HFF-Myc (cell line): ENCODE data around the gene LENEP.
A peak's percentile ranks its signal among the peaks of the same experiment; 100 is the strongest.

Source experiments
- DNase-seq: peaks from one replicate; pipeline ENCODE4 v3.0.0-alpha.2; 2011; ENCODE audit warnings: low read depth; ENCODE audit errors: extremely low read depth
- H3K4me3 ChIP-seq: replicated peaks from 2 replicates; pipeline ENCODE4 v1.5.1; 2011; ENCODE audit warnings: low read depth, mild to moderate bottlenecking, control low read depth, low read length
- CTCF ChIP-seq: IDR thresholded peaks from 2 replicates; pipeline ENCODE4 v1.5.1; 2012; ENCODE audit warnings: mild to moderate bottlenecking, low read depth, low read length, control low read depth; ENCODE audit errors: missing control alignments

The LENEP gene

GRCh38 chr1:154956544-154956941 lies 36.8 kb upstream of the LENEP start:
- TF ChIP-seq CTCF = no peak
- peak overlapping the region; percentile 54 for H3K4me3 ChIP-seq
- DNase-seq = no peak

DNA sequence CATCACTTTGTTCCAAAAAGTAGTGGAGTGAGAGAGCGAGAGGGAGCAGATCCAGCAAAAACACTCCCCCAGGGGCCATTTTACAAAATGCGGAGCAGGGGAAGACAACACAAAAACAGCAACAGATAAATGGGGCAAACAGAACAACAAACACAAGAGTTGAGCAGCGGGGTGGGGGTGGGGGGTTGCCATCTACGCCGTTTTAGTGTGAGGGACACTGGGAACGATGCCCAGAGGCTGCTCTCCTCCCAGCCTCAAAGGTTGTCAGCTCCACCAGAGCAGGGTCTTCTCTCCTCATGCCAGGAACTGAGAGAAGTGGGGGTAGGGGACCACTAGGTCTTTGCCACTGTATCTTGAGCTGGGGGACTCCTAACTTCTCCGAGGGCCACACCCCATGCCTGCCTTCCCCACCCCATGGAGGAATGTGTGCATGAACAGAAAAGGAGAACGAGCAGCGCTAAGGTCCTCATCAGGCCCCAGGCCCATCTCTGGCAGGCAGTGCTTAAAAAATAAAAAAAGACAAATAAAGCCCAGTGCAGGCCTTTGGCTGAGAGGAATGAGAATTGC lies 36.2 kb upstream of the LENEP start:
- H3K4me3 ChIP-seq = no peak overlapping the region
- no peak for TF ChIP-seq CTCF
- no peak for DNase-seq

DNA sequence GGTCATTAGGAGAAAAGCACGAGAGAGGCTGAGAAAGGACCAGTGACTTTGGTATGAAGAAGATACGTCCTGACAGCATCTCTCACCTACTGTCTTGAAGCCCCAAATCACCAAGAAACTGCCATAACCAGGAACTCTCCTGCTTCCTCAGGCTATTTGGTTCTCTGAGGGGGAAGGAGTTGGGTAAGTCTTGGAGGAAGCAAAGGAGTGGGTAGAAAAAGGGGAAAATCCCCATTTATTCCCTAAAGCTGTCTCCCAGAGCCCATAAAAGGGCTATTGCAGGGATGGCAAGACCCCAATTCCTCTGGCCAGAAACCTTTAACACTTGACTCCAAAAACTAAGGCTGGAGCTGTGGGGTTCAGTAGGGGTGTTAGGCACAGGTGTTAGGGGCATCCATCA lies 35.4 kb upstream of the LENEP start:
- H3K4me3 ChIP-seq = no peak overlapping the region
- no peak for DNase-seq
- no peak for TF ChIP-seq CTCF

GRCh38 chr1:154958681-154959425 lies 34.5 kb upstream of the LENEP start:
- TF ChIP-seq CTCF = no peak
- no peak overlapping the region for H3K4me3 ChIP-seq
- DNase-seq = no peak

GRCh38 chr1:154959426-154959780 lies 34.0 kb upstream of the LENEP start:
- no peak for DNase-seq
- H3K4me3 ChIP-seq = no peak overlapping the region
- no peak for TF ChIP-seq CTCF

- no peak for TF ChIP-seq CTCF
- no peak for DNase-seq
- H3K4me3 ChIP-seq = peak overlapping the region; percentile 64
Observed at GRCh38 chr1:154960446-154961136, 32.8 kb upstream of the LENEP start.
